GM13976 (cell line): ENCODE measurements around the gene WTAP.
A peak's percentile ranks its signal among the peaks of the same experiment; 100 is the strongest.

Experiments used
- DNase-seq: peaks from one replicate; pipeline ENCODE4 v3.0.0; 2012; ENCODE audit warnings: low spot score
- in situ Hi-C: fragments of 300-500 bp; cut with MboI; formaldehyde crosslinking; loops from one replicate; pipeline ENCODE4 v1.12.0; 2022; ENCODE audit warnings: low sequenced_read_pairs, mixed read lengths, inconsistent platforms; ENCODE audit not compliant: unreplicated experiment
- TF ChIP-seq, protein P1 (sequence below): IDR thresholded peaks from 2 replicates; pipeline ENCODE4 v1.5.1; 2012; ENCODE audit warnings: borderline replicate concordance, mild to moderate bottlenecking; ENCODE audit not compliant: insufficient read depth; ENCODE audit errors: extremely low read depth, missing control alignments, control extremely low read depth

Gene WTAP

DNA sequence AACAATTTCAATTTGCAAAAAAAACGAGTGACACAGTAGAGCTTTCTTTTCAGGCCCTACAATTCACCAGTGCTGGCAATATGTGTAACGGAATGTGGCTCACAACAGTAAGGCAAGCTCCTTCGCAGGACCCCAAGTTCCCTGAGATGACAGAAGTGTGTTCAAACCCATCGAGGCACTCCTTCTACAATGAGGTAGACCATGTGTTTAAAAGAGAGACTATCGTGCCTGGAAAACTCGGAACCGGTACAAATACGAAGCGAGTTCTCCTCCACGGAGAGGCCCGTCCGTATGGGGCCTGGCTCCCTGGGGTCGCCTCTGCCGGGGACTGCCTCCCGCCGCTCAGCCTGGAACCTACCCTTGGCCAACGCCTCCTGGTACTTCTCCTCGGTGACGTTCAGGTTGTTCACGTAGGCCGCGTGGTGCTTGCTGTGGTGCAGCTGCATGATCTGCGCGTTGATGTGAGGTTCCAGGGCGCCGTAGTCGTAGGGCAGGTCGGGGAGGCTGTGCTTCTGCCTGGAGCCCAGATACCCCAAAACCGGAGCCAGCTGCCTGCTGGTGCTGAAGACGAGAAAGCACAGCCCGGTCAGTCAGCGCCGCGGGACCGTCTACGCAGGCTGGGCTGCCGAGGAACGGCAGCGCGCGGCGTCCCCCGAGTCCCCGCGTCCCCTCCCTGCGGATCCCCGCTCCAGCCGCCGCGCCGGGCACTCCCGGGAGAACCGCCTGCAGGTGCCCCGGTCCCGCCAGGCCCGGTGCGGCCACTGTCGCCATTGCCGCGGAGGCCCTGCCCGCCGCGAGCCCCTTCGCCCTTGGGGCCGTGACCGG is 34.8 kb upstream of the WTAP start:
- in situ Hi-C loops, result loop anchor here (25.0 kb wide), 1 partner anchor 770 kb away; no protein-coding TSS in a partner anchor
- TF ChIP-seq, protein P1, sequence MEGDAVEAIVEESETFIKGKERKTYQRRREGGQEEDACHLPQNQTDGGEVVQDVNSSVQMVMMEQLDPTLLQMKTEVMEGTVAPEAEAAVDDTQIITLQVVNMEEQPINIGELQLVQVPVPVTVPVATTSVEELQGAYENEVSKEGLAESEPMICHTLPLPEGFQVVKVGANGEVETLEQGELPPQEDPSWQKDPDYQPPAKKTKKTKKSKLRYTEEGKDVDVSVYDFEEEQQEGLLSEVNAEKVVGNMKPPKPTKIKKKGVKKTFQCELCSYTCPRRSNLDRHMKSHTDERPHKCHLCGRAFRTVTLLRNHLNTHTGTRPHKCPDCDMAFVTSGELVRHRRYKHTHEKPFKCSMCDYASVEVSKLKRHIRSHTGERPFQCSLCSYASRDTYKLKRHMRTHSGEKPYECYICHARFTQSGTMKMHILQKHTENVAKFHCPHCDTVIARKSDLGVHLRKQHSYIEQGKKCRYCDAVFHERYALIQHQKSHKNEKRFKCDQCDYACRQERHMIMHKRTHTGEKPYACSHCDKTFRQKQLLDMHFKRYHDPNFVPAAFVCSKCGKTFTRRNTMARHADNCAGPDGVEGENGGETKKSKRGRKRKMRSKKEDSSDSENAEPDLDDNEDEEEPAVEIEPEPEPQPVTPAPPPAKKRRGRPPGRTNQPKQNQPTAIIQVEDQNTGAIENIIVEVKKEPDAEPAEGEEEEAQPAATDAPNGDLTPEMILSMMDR, result no peak
- peak; percentile 70 for DNase-seq

DNA sequence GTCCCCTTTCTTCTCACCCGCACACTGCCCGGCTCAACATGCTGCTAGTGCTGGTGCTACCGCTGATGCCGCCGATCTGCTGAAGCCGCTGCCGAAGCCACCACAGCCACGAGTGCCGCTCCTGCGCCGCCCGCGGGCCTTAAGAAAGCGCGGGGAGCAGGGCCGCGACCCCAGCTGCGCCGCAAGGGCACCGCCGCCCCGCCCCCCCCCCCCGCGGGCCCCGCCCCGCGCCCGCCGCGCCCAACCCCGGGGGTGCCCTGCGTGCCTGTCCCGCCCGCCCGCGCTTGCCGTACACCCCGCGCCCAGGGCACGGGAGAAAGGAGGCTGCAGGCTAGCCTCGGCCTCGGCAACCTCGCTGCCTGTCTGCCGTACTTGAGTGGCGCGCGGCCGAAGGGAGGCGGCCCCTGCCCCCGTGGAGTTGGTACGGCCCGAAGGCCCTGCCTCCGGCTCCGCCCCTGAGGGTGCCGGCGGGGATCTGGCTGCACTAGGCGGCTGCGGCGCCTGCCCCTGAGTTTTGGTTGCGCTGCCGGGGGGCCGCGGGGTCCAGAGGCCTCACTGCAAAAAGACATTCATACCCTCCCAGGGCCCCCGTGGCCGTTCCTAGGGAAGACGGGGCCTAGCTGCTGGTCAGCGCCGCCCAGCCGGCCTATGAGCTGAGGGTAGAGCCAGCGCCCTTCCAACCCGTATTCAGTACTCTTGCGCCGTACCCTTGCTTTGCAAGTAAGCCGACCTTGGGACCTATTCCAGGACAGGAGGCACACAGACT is 34.0 kb upstream of the WTAP start, which contains the start of gene SOD2:
TSS of gene SOD2 (minus strand) at position 114 of the 766 bp plus-strand sequence. CDS start at position 40, 74 bp downstream.
- peak; percentile 92 for DNase-seq
- in situ Hi-C loops, result loop anchor here (25.0 kb wide), 1 partner anchor 769 kb away; no protein-coding TSS in a partner anchor
- TF ChIP-seq, protein P1, result no peak

DNA sequence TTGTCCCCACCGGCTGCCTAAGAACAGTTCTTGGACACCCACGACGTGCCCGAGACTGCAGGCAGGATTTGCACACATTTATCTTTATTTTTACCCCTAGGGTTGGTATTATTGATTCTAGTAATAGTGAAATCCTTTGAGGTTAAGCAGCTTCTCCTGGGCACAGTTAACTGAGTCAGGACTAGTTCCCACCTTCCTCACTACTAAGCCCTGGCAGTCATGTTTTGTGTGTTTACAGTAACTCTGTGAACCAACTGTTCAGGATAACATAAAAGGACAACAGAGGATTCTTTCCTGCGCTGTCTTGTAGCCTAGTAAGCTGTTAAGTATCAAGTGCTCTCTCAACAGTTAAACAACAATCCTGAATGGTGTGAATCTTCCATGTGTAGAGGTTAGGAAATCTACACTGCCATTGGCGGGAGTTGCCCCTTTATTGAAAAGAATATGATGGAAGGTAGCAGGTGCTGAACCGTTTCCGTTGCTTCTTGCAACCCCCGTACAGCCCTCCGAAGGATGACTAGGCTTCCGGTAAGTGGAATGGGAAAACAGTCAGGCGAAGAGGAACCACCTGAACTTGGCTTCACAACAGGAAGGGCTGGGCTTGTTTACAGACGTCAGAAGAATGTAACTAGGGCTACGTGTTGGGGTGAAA is 33.3 kb upstream of the WTAP start:
- DNase-seq, result peak; percentile 28
- in situ Hi-C loops, result loop anchor here (25.0 kb wide), 1 partner anchor 768 kb away; no protein-coding TSS in a partner anchor
- TF ChIP-seq, protein P1, result no peak

DNA sequence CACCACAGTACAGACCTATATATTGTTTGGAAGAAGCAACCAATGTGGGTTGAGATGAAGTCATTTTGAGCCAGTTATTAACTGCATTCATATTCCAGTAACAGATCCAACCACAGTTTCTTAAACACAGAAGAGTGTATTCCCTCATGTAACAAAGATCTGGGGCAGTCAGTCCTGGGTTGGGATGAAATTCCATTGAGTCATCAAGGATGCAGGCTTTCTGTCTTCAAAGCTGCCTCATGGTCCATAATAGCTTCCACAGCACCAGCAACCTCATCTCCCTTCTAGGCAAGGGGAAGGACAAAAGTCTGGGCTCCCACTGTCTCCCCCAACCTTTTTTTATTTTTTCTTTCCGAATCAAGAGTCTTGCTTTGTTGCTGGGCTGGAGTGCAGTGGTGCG is 31.3 kb upstream of the WTAP start:
- in situ Hi-C loops, result loop anchor here (25.0 kb wide), 1 partner anchor 766 kb away; no protein-coding TSS in a partner anchor
- no peak for DNase-seq

DNA sequence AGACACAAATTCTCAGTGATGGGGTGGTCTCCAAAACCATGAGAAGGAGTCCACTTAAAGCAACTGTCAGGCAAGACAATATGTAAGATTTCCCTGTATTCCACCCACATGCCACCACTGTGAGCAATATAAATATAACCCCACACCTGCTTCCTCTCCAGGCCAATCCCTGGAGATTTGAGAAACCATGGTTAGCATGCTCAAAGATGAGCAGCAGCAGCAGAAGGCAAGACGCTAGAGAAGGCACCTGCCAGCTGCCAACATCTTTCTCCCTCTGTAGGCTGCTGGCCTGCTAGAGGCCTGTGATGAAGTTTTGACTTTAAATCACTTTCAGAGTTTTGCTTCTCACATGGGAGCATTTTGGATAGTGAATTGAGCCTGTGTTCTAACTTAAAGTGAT is 26.3 kb upstream of the WTAP start:
- TF ChIP-seq, protein P1, result no peak
- no peak for DNase-seq
- in situ Hi-C loops, result no loop called here

More for the DNA sequence above, 31.3 kb upstream of the WTAP start:
- TF ChIP-seq, protein P1, result no peak
